Measurements from ENCODE around the gene SYCP2. TPM values are rescaled to one million over a fixed set of nuclear protein-coding genes. Genes with fewer than 3 reads are reported as not detected.

Gene SYCP2
- total and polyA plus RNA-seq, 2 of the 8 experiments (the other 6 are each of a cell fraction or from before 2014, with no cell fraction given): 0.02 to 0.50 TPM

GRCh38 chr20:59857966-59858365, 75.5 kb downstream of the SYCP2 start:
- POLR2A ChIA-PET (ENCODE audit: partially characterized antibody): no interaction called here
- Histone ChIP-seq H2BK20ac (ENCODE audit: low read length) (no peak overlapping the region), H3K14ac (ENCODE audit: insufficient read length) (no peak overlapping the region), H4K5ac (ENCODE audit: insufficient read length, low read depth, low read length) (no peak overlapping the region), H2AK5ac (ENCODE audit: low read depth, low read length) (no peak overlapping the region), H3K4me1 (replicated peaks in 1 of 4; ENCODE audit: control insufficient read depth in 3 of 4, insufficient read depth in 4 of 4, low read length in 3 of 4) (no peaks in the 10 kb centered on the region), H4K20me1 (replicated peaks in 1 of 2; ENCODE audit: control insufficient read depth in 1 of 2, insufficient read depth in 2 of 2, low read length in 2 of 2) (no peaks in the 10 kb centered on the region), H3K18ac (ENCODE audit: extremely low read depth, low read length) (no peak overlapping the region), H3K4me2 (ENCODE audit: insufficient read depth in 1 of 2, low read depth in 2 of 2, low read length in 2 of 2) (no peak overlapping the region), H3K23ac (ENCODE audit: insufficient read length) (no peak overlapping the region), H3K9me3 (ENCODE audit: insufficient read depth in 2 of 2, low read depth in 1 of 2, low read length in 1 of 2) (peaks cover 52 to 53% of the 10 kb centered on the region in 2 experiments), H2BK5ac (ENCODE audit: low read depth, low read length) (no peak overlapping the region), H4K8ac (ENCODE audit: extremely low read depth, insufficient read depth, low read length) (no peak overlapping the region), H2BK120ac (replicated peaks; ENCODE audit: low read depth, low read length) (no peak overlapping the region), H4K91ac (replicated peaks; ENCODE audit: insufficient read length, low read length) (no peak overlapping the region), H2AFZ (ENCODE audit: low read length) (no peak overlapping the region), H3K79me1 (ENCODE audit: low read depth, low read length) (no peaks in the 10 kb centered on the region), H2BK12ac (ENCODE audit: low read depth, low read length) (no peak overlapping the region), H2BK15ac (ENCODE audit: low read length) (no peak overlapping the region), H3K36me3 (ENCODE audit: control insufficient read depth in 2 of 4, insufficient read depth in 4 of 4, low read length in 3 of 4) (no peaks in the 10 kb centered on the region), H3K9ac (replicated peaks in 1 of 4; ENCODE audit: extremely low read depth in 1 of 4, low read depth in 3 of 4, low read length in 3 of 4) (no peak overlapping the region), H3K4ac (replicated peaks; ENCODE audit: insufficient read length, low read depth, low read length) (no peak overlapping the region), H3K23me2 (ENCODE audit: low read depth, low read length) (no peaks in the 10 kb centered on the region), H3K27ac (ENCODE audit: low read depth, low read length) (no peak overlapping the region), H3K4me3 (ENCODE audit: extremely low read depth in 1 of 4, insufficient read depth in 2 of 4, low read depth in 3 of 4, low read length in 4 of 4) (no peak overlapping the region), H3K56ac (replicated peaks; ENCODE audit: insufficient read length, low read depth, low read length) (no peak overlapping the region), H3K79me2 (ENCODE audit: control insufficient read depth in 1 of 2, insufficient read depth in 2 of 2, low read length in 2 of 2) (no peaks in the 10 kb centered on the region), H3K27me3 (replicated peaks in 1 of 4; ENCODE audit: control insufficient read depth in 3 of 4, extremely low read depth in 1 of 4, insufficient read depth in 3 of 4, low read length in 3 of 4) (no peaks in the 10 kb centered on the region)
- no peak for FAIRE-seq
- 58% methylated on average over 2 of the region's 2 CpGs; no CpG with 5 or more reads in 1 of the 2 experiments for WGBS, 2 experiments (ENCODE audit: extremely low coverage in 1 of 2, insufficient coverage in 1 of 2, insufficient read length in 1 of 2, insufficient replicate concordance in 2 of 2, low coverage in 1 of 2, low lambda C conversion rate in 2 of 2, missing lambda C conversion rate in 1 of 2)
- CTCF ChIA-PET (ENCODE audit: partially characterized antibody): interaction anchor here (1.3 kb wide), 1 partner anchor 10 kb away, joined by 3 read pairs; no protein-coding TSS in a partner anchor
- DNase-seq (ENCODE audit: low read depth in 1 of 2, low spot score in 2 of 2): no peak
- TF ChIP-seq KDM1A (IDR thresholded peaks at IDR 0.05; ENCODE audit: borderline replicate concordance, low read length): no peak
- TF ChIP-seq GABPA (IDR thresholded peaks at IDR 0.05; ENCODE audit: borderline replicate concordance, insufficient read depth, low read length): no peak
- TF ChIP-seq POLR2AphosphoS5 (IDR thresholded peaks at IDR 0.05; ENCODE audit: low read depth, low read length): no peak
- TF ChIP-seq CBX8 (IDR thresholded peaks at IDR 0.05; ENCODE audit: borderline replicate concordance, low read depth, low read length): no peak
- TF ChIP-seq, protein P1, sequence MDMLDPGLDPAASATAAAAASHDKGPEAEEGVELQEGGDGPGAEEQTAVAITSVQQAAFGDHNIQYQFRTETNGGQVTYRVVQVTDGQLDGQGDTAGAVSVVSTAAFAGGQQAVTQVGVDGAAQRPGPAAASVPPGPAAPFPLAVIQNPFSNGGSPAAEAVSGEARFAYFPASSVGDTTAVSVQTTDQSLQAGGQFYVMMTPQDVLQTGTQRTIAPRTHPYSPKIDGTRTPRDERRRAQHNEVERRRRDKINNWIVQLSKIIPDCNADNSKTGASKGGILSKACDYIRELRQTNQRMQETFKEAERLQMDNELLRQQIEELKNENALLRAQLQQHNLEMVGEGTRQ (IDR thresholded peaks at IDR 0.05; ENCODE audit: low read length): no peak
- TF ChIP-seq ASH2L (IDR thresholded peaks at IDR 0.05; ENCODE audit: low read length): no peak
- TF ChIP-seq, protein P2, sequence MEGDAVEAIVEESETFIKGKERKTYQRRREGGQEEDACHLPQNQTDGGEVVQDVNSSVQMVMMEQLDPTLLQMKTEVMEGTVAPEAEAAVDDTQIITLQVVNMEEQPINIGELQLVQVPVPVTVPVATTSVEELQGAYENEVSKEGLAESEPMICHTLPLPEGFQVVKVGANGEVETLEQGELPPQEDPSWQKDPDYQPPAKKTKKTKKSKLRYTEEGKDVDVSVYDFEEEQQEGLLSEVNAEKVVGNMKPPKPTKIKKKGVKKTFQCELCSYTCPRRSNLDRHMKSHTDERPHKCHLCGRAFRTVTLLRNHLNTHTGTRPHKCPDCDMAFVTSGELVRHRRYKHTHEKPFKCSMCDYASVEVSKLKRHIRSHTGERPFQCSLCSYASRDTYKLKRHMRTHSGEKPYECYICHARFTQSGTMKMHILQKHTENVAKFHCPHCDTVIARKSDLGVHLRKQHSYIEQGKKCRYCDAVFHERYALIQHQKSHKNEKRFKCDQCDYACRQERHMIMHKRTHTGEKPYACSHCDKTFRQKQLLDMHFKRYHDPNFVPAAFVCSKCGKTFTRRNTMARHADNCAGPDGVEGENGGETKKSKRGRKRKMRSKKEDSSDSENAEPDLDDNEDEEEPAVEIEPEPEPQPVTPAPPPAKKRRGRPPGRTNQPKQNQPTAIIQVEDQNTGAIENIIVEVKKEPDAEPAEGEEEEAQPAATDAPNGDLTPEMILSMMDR (IDR thresholded peaks at IDR 0.05; ENCODE audit: control extremely low read depth in 1 of 3, insufficient read depth in 1 of 3, low read depth in 1 of 3, low read length in 3 of 3): no peak
- TF ChIP-seq GTF2F1 (IDR thresholded peaks at IDR 0.05; ENCODE audit: borderline replicate concordance, low read depth, low read length): no peak
- no peak for TF ChIP-seq SRF (IDR thresholded peaks at IDR 0.05; ENCODE audit: low read depth, low read length)
- no peak for TF ChIP-seq SIN3A (conservative IDR thresholded peaks at IDR 0.05 in 1 of 2, IDR thresholded peaks at IDR 0.05 in 1 of 2; ENCODE audit: low read depth in 1 of 2, low read length in 2 of 2)
- TF ChIP-seq MAFK (IDR thresholded peaks at IDR 0.05; ENCODE audit: low read depth, low read length): no peak

Measured in H1 (cell line).